HG03342 (cell line): ENCODE data around the gene CERS6.
A peak's percentile ranks its signal among the peaks of the same experiment; 100 is the strongest.

Experiments used
- ATAC-seq: cut with Tn5 transposase; IDR thresholded peaks from one replicate; pipeline ENCODE4 v1.9.1; 2021; ENCODE audit warnings: mild to moderate bottlenecking, moderate library complexity; ENCODE audit not compliant: unreplicated experiment

Gene CERS6

DNA sequence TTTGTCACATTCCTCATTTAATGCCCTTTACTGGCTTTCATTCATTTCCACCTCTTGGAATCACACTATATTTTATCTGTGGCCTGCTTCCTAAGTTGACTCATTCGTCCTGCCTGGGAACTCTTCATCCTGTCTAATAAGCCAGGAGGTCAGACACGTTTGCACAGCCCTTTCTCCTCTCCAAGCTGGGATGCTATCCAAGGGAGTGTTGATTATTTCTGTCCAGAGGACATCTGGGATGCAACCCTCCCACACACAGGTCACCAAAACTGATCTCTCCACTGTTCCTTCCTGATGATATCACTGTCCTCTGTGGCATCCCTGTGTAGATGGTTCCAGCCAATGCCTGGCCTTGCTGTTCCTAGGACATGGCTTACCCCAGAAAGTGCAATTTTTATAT, 266.5 kb downstream of the CERS6 start:
- ATAC-seq, result no peak

DNA sequence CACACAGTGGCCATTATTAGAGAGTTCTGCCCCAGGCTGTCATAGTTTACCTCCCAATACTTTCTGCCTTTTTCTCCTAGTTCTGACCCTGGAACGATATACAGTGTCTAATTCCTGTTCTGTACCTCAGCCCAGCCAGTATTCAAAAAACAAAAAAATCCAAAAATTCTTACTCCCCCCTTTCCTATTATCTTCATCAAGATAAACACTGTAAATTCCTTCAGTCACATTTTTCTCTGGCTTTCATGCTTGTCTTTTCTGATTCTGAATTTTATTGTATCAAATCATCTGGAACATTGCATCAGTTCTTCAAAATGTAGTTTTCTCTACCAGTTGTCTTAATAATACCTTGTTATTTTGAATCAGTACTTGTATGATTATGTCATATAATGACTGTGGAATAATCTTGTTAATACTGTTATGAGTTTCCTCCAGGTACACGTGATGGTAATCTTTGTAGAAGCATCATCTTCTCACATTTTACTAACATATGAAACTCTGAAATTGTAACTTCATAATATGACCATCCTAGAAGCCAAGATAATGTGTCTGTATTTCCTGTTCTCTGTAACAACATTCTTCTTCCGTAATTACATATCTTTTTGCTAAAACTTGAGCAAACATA, 267.3 kb downstream of the CERS6 start:
- no peak for ATAC-seq

DNA sequence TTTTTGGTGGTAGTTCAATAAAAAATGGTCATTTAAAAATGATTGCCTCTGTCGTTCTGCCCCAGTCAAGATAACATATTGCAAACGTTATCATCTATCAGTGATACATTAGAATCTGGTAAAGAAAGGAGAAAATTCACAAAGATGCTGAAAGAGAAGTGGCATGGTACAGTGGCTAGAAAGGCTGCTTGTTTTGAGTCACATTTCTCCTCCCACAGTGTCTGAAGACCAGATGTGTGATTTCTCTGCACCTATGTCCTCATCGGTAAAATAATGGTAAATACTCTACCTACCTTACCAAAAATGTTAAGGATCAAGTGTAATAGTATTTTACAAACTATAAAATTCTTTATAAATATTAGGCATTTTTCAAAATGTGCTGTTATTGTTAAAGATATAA, 270.3 kb downstream of the CERS6 start:
- no peak for ATAC-seq

DNA sequence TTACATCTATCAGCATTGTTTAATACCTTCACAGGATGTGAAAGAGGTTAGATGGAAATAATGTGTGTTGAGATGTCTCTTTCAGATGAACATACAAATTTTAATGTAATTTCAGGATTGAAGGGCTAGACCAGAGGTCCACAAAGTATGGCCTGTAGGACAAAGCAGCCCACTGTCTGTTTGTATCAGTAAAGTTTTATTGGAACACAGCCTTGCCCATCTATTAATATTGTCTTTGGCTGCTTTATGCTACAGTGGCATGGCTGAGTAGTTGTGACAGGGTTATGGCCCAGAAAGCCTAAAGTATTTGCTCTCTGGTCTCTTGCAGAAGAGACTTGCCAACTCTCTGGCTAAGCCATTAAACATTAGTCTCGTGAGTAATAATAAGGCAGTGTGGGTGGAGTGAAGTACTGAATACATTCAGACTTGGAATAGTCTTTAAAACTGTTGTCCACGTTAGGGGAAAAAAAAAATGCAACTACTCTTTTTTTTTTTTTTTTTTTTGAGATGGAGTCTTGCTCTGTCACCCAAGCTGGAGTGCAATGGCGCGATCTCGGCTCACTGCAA, 271.9 kb downstream of the CERS6 start:
- ATAC-seq, result no peak

DNA sequence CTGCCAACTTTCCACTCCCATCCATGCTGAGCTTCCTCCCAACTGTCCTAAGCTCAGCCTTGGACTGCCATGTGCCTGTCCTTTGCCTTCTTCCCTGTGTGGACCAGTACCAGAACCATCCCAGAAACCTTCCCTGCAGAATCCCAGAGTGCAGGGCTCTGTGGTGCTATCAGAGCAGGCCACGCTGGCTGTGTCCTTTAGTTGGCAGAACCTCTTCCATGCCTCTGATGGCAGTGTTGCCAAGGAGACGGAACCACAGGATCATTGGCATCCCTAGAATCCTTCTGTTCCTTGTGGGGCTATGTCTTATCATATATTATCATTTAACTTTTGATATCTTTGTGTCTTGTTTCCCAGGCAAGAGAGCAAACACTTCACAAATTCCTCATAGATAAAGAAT, 273.4 kb downstream of the CERS6 start:
- no peak for ATAC-seq

DNA sequence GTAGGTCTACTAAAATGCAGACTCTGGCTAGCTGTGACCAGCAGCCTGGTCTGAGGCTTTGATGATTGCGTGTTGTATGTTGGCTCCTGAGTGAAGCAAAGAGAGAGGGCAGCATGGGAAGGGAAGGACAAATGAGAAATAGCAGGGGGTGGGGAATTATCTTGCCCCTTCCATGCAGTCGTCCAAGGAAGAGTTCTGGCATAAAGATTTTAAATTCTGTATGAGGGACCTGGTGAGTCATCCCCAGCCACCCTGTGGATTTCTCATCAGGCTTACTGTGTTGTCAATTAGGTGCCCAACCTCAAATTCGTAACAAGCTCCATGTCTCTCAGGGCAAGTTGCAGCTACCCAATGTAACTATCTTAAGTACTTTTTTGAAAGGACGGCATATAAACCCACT, 274.3 kb downstream of the CERS6 start:
- no peak for ATAC-seq

DNA sequence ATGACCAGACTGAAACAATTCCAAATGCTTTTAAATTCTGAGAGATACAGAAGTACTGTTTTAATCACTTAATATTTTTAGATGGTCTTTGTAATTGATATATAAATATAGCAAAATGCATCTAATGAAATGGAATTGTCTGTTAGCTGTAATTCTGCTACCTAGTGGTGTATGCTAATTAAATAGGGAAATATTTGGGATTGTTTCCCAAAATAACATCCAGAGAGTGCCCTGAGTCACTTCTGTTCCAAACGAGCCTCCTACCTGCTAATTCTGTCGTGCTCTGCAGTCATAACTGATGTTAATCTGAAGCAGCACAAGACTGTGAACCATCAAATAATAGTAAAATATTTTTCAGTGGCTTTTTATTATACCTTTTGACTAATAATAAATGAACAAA, 274.9 kb downstream of the CERS6 start:
- no peak for ATAC-seq

DNA sequence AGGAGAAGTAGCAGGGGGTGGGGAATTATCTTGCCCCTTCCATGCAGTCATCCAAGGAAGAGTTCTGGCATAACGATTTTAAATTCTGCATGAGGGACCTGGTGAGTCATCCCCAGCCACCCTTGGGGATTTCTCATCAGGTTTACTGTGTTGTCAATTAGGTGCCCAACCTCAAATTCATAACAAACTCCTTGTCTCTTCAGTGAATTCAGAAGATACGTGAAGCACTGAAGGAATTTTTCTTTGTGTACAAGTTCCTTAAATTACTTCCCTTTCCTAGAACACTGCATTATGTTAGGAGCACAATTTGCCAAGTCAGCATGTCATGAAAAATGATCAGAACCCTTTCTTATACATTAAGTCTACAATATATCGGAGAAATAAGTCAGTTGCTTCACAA, 275.5 kb downstream of the CERS6 start:
- ATAC-seq, result no peak

DNA sequence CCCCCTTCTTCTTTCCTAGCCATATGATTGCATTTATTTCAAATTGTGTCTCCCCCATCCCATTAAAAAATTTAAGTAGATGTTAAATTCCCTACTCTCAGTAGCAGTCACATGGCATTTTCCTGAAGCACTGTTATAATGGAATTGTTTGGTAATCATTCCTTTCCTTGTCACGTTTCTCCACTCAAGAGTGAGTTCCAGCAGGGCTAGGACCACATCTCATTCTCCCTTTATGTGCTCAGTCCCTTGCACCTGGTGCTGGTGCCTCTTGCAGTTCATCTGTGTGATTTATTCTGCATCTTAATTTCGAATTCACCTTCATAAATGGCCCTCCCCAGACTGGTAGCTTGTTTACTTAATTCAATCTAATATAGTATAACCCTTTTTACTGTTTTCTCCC, 276.0 kb downstream of the CERS6 start:
- no peak for ATAC-seq

DNA sequence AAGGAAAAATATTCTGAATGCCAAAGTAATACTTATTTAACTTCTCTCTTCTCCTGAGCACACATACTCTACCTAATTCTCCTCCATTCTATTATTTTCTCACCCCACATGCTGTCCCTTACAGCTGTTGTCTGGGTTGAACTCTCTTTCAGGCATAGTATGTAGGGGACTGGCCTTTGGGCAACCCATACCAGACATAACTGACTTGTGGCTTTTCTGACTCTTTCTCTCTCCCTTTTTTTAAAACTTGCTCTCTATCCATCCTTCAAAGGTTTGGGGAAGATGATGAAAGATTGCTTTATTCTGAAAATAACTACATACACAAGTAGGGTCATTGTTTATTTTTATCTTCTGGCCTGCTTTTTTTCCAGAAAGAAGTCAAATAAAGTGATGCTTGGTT, 276.4 kb downstream of the CERS6 start:
- ATAC-seq, result no peak

DNA sequence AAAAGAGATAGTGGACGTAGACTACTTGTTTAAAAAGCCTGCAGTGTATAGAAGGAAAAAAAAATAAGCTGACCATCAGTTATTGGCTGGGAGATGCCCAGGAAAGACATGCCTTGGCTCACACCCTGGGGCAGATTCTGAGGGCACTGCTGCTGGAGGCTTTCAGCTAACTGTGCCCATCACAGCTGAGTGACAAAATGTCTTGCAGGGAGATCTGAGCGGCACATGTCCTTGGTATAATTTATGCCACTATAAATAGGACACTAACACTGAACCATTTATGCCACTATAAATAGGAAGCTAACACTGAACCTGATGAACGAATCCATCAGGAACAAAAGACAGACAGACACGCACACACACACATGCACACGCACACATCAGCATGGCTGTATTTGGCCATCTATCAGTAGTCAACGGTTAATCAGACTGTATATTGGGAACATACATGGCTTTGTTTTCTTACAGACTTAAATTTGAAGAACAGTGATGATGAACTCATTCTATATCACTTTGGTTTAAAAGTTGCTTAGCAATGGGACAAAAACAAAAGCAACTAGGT, 278.2 kb downstream of the CERS6 start:
- ATAC-seq, result no peak

DNA sequence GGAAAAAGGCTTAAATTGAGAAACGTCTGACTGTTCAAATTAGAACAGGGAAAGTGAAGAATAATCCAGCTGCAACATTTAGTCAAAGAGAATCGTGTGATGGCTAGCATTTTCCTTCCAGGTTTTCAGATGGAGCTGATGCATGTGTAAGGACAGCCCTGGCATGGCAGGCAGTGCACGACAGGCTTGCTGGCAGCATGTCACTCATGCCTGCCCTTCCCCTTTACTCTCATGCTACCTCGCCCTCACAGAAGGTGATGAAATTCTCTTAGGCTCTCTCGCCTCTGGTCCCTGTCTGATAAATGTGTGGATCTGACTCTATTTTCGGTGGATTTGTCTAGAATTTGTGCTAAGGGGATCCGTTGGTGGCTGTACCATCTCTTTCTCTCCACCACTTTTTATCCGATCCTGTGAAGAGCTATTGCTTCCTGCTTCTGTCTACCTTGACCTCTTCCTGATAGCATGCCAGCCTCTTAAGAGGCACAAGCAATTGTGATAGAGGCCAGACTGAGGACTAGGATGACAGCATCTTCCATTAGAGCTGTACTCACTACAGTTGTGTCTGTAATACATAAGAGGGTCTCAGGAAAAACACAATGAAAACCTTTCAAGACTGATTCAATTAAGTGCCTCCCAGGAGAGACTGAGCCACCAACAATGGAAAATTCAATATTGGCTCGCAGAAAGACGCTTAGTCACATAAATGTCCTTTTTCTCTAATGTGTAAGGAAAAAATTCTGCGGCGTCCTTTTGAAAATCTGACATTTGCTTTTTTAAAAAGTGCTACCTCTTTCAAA, 280.8 kb downstream of the CERS6 start:
- ATAC-seq, result no peak

DNA sequence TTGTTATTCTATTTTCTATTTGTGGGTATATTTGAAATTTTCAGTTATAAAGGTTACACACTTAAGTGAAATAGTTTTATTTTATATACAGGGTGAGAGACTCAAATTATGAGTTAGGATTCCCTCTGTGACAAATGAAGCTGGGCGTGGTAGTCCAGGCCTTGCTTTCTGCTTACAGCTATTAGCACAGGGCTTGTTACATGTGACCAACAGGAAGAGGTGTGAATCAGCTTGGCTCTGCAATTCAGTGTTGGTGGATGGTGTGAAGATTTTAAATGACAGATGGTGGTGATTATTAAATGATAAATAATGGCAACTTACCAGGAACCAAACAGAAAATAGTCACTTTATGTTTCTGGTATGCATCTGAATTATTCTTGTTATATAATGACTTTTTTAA, 282.0 kb downstream of the CERS6 start:
- ATAC-seq, result no peak

DNA sequence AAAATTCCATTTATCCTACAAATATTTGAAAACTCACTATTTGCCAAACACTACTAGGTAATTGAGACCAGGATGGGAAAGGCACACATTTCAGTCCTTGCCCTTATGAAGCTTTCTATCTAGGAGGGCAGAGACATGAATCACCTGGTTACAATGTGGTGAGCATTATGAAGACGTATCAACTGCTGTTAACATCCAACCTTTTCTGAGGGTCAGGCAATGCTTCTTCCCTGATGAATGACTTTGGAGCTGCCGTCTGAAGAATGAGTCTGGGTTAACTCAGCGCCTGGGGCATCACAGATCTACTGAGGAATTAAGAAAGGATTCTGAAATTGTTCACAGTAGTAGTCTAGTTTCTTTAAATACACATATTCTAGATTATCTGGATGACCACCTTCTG, 284.3 kb downstream of the CERS6 start:
- no peak for ATAC-seq

DNA sequence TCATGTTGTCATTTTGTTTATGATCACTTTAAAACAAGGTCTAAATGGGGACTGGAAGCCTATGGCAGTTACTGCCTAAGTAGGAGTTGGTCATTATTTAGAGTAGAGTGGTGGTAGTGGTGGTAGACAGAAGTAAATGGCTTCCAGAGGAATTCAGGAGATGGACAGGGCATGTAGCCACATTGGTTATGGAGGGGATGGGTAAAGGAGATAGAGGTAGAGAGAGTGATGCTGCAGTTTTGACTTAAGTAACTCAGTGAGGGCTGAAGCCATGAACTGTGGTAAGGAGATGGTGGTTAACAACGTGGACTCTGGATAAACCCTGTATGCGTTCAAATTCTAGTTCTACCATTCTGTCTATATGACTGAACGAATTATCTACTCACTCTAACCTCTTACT, 284.7 kb downstream of the CERS6 start:
- no peak for ATAC-seq

DNA sequence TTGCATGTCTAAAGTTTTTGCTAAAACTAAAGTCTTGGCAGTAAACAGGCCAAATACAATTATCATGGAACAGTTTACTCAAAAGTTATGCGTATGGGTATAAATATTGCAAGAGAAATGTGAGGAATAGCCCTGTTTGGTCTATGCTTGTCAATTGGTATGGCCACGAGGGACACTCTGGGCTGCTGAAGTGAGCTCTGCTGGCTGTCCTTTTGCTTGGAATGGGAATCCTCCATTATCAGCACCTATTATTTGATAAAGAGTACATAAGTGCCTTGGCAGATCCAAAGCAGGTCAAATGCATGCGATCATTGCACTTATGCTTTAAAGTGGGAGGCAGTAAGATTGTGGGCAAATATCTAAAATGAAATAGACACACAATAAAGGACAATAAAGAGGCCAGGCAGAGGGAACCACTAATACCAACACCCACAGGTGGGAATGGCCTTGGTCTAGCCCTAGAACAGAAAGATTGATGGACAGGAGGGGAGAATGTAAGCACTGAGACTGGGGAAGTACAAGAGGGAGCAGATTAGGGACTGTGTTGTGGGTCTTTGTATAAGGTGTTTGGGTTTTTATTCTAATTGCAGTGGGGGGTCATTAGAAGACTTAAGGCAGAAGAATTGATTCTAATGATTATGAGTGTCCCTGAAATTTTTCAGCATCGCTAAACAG, 286.3 kb downstream of the CERS6 start:
- no peak for ATAC-seq

DNA sequence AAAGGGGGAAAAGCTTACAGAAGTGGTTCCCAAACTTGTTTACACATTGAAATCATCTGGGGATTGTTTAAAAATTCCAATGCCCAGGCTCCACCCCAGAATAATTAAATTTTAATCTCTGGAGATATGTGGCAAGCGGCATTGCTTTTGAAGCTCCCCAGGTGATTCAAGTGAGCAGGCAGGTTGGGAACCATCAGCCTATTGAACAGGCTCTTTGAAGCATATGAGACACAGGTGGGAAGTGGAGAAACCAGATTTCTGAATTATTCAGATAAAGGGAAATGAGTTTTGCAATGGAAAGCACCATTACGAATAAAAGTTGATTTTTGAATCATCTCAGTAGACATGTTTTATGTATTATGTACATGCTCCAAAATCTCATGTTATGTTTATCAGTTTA, 288.8 kb downstream of the CERS6 start:
- no peak for ATAC-seq

DNA sequence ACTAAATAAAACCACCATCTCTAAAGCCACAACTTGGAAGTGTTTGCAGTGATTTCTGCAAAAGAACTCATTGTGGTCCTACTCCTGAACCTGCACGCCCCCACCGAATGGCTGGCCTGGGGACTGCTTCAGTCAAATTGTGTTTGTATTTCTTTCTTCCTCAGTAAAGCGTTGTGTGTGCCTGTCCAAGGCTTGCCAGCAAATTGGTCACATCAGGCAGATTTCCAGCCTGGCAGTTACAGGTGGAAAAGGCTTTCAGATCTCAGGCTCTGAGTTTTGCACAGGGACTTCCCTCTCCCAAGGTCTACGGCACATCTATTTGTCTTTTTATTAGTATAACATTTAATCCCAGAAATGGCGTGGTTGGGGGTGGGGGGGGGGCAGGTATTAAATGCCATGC, 292.4 kb downstream of the CERS6 start:
- ATAC-seq, result no peak

DNA sequence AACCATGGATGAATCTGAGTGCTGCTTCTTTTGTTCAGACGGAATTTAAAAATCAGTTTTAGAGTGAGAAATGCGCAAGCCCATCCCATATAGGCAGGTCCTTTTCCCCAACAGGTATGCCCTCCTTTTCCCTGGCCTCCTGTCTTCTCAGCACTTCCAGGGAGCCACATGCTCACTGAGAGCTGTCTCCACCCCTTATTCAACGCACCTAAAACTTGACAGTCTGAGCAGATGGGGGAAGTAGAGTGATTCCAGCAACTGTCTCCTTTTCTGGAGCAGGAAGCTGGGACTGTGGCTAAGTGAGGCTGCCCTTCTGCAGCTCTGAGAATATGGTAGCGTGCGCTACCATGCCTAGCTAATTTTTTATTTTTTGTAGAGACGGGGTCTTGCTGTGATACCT, 293.2 kb downstream of the CERS6 start:
- no peak for ATAC-seq

DNA sequence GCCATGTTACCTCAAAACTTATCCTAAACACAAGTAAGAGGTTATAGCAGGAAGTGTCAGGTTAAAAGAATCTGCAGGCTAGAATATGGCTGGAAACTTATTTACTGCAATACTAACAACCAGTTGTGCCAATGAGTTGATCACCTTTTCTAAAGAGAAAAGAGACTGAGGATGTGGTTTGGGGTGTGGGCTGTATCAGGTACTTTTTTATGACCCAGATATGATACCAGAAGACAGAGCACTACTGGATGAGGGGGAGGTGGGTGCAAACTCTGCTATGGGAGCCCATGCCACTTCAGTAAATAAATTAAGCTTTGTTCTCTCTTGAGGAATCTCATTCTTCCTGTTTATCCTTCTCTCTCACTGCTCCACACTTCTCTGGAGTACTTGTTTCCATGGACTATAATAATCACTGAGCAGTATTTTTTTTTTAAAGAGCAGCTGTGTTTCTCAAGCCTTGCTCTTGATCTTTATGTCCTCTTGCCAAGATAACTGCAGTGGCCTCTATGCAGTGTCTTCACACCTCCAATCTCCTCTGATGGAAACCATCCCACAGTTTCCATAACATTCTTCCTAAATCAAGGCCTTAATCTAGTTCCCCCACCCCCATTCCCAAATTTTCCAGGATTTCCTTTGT, 295.1 kb downstream of the CERS6 start:
- peak; percentile 78 for ATAC-seq

DNA sequence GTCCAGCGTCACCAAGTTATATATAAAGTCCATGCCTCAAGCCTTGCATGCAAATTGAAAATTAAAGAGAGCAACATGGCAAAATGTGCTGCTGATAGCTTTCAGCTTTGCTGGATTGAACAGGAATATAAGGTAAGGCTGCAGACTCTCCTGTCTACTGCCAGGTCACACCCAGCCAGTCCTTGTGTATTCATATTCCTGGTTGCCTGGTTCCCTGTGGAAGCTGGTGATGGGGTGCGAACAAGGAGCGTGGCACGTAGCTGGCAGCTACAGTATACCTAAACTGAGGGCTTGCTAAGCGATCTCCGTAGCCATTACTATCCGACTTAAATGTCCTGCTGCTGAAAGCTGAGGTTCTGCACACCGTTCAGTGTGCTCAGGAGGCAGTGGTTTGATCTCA, 296.3 kb downstream of the CERS6 start:
- ATAC-seq, result no peak
